CD4-positive, CD25-positive, alpha-beta regulatory T cell (primary cell): ENCODE measurements around the gene S100A3. TPM values are rescaled to one million over a fixed set of nuclear protein-coding genes. Genes with fewer than 3 reads are reported as not detected.

Experiments used
- polyA plus RNA-seq, 4 donors: library from polyadenylated mRNA; unstranded; fragments of 300-500 nt; fragmentation: Illumina TruSeq; gene quantifications; one replicate each; pipeline ENCODE4 v1.2.3, GENCODE V29; 2021
- total RNA-seq: library from RNA; stranded (reverse); gene quantifications from one replicate; pipeline ENCODE4 v1.2.3, GENCODE V29; 2022

S100A3 gene
- total and polyA plus RNA-seq, 5 donors from 2014 or later: not detected

Other genes with a start within 250 kb of the S100A3 start
- gene PGLYRP3, start 236.3 kb downstream of the S100A3 start, total RNA-seq: not detected
- not detected for gene PGLYRP3, start 236.3 kb downstream of the S100A3 start, polyA plus RNA-seq
- gene PGLYRP4, start 200.4 kb downstream of the S100A3 start, total RNA-seq: 0.20 TPM
- gene PGLYRP4, start 200.4 kb downstream of the S100A3 start, polyA plus RNA-seq: under 1 TPM in 2 of 4 donors, not detected in 2; 0.08 to 0.22 TPM
- not detected for gene S100A9, start 191.4 kb downstream of the S100A3 start, total RNA-seq
- gene S100A9, start 191.4 kb downstream of the S100A3 start, polyA plus RNA-seq: 10 to 100 TPM in 2 of 4 donors, 1 to 10 TPM in 1, under 1 TPM in 1; 0.96 to 37.6 (median 8.6) TPM
- not detected for gene S100A12, start 173.6 kb downstream of the S100A3 start, total RNA-seq
- 1 to 10 TPM in 1 of 4 donors, under 1 TPM in 1, not detected in 2; 0.51 to 2.2 TPM for gene S100A12, start 173.6 kb downstream of the S100A3 start, polyA plus RNA-seq
- not detected for gene S100A8, start 158.2 kb downstream of the S100A3 start, total RNA-seq
- 10 to 100 TPM in 1 of 4 donors, 1 to 10 TPM in 2, not detected in 1; 2.7 to 32.7 (median 7.8) TPM for gene S100A8, start 158.2 kb downstream of the S100A3 start, polyA plus RNA-seq
- gene S100A7A, start 132.7 kb downstream of the S100A3 start, total RNA-seq: not detected
- gene S100A7A, start 132.7 kb downstream of the S100A3 start, polyA plus RNA-seq: not detected
- not detected for gene S100A7, start 88.6 kb downstream of the S100A3 start, total RNA-seq
- not detected for gene S100A7, start 88.6 kb downstream of the S100A3 start, polyA plus RNA-seq
- 304 TPM for gene S100A6, start 13.3 kb downstream of the S100A3 start, total RNA-seq
- 1,000 to 10,000 TPM in 2 of 4 donors, 100 to 1,000 TPM in 2; 660 to 1,174 (median 946) TPM for gene S100A6, start 13.3 kb downstream of the S100A3 start, polyA plus RNA-seq
- gene S100A5, start 8.3 kb downstream of the S100A3 start, total RNA-seq: 1.8 TPM
- 1 to 10 TPM; 1.2 to 3.0 (median 1.7) TPM for gene S100A5, start 8.3 kb downstream of the S100A3 start, polyA plus RNA-seq
- gene S100A4, start 3.5 kb downstream of the S100A3 start, total RNA-seq: 928 TPM
- gene S100A4, start 3.5 kb downstream of the S100A3 start, polyA plus RNA-seq: 1,000 to 10,000 TPM; 2,534 to 4,309 (median 3,364) TPM
- gene S100A2, start 16.6 kb upstream of the S100A3 start, total RNA-seq: not detected
- not detected for gene S100A2, start 16.6 kb upstream of the S100A3 start, polyA plus RNA-seq
- gene S100A16, start 63.9 kb upstream of the S100A3 start, total RNA-seq: not detected
- not detected for gene S100A16, start 63.9 kb upstream of the S100A3 start, polyA plus RNA-seq
- gene S100A14, start 67.1 kb upstream of the S100A3 start, total RNA-seq: not detected
- not detected for gene S100A14, start 67.1 kb upstream of the S100A3 start, polyA plus RNA-seq
- 6.4 TPM for gene S100A13, start 78.2 kb upstream of the S100A3 start, total RNA-seq
- 1 to 10 TPM in 2 of 4 donors, under 1 TPM in 2; 0.41 to 1.8 (median 1.3) TPM for gene S100A13, start 78.2 kb upstream of the S100A3 start, polyA plus RNA-seq
- gene S100A1, start 79.2 kb upstream of the S100A3 start, total RNA-seq: not detected
- gene S100A1, start 79.2 kb upstream of the S100A3 start, polyA plus RNA-seq: not detected
- gene CHTOP, start 84.8 kb upstream of the S100A3 start, total RNA-seq: 85.1 TPM
- gene CHTOP, start 84.8 kb upstream of the S100A3 start, polyA plus RNA-seq: 10 to 100 TPM; 57.5 to 73.1 (median 65.8) TPM
- gene SNAPIN, start 109.4 kb upstream of the S100A3 start, total RNA-seq: 21.5 TPM
- 100 to 1,000 TPM in 1 of 4 donors, 10 to 100 TPM in 3; 84.9 to 120 (median 93.7) TPM for gene SNAPIN, start 109.4 kb upstream of the S100A3 start, polyA plus RNA-seq
- 127 TPM for gene ILF2, start 121.7 kb upstream of the S100A3 start, total RNA-seq
- 100 to 1,000 TPM; 133 to 162 (median 150) TPM for gene ILF2, start 121.7 kb upstream of the S100A3 start, polyA plus RNA-seq
- not detected for gene NPR1, start 129.4 kb upstream of the S100A3 start, total RNA-seq
- gene NPR1, start 129.4 kb upstream of the S100A3 start, polyA plus RNA-seq: not detected
- 39.5 TPM for gene INTS3, start 178.8 kb upstream of the S100A3 start, total RNA-seq
- gene INTS3, start 178.8 kb upstream of the S100A3 start, polyA plus RNA-seq: 1 to 10 TPM; 6.9 to 9.4 (median 8.1) TPM
- 8.3 TPM for gene SLC27A3, start 226.1 kb upstream of the S100A3 start, total RNA-seq
- 1 to 10 TPM; 5.4 to 8.3 (median 5.9) TPM for gene SLC27A3, start 226.1 kb upstream of the S100A3 start, polyA plus RNA-seq